Measurements from ENCODE around the gene GNAO1.

GNAO1 gene

DNA sequence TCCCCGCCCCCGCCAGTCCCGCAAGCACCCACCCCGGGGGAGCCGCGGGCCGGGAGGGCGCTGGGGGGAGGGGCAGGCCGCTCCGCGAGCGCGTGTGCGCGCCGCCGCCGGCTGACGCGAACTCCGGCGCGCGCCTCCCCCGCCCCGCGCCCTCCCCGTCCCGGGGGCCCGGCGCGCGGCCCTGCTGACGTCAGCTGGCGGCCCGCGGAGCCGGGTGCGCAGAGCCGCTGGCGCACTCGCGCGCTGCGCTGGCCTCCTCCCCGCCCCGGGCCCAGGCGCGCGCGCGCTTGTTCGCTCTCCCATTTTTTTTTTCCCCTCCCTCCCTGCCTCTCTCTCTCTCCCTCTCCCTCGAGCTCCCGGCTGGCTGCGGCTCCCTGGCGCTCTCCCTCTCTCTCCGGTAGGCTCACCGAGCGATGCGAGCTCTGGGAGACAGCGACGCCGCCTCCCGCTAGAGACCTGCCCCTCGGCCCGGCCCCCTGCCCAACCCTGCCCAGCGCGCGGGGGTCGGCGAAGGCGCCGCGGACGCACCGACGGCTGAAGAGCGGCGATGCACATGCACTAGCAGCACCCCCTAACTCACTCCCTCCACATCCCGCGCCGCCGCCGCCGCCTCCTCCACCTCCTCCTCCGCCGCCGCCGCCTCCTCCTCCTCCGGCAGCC, at the start of gene GNAO1:
GNAO1 (plus strand) TSS at position 334 of the 660 bp plus-strand sequence. CDS start 747 bp downstream, outside the sequence.
- CTCF ChIA-PET = interaction anchor here (0.6 to 0.7 kb wide), 2 partner anchors 14 to 113 kb away, joined by 3 read pairs; no protein-coding TSS in a partner anchor
- no peak within 1 kb of the TSS for H3K27ac ChIP-seq
- POLR2A ChIA-PET (ENCODE audit: low non-redundant PET) = no interaction called here
- TF ChIP-seq, protein P1, sequence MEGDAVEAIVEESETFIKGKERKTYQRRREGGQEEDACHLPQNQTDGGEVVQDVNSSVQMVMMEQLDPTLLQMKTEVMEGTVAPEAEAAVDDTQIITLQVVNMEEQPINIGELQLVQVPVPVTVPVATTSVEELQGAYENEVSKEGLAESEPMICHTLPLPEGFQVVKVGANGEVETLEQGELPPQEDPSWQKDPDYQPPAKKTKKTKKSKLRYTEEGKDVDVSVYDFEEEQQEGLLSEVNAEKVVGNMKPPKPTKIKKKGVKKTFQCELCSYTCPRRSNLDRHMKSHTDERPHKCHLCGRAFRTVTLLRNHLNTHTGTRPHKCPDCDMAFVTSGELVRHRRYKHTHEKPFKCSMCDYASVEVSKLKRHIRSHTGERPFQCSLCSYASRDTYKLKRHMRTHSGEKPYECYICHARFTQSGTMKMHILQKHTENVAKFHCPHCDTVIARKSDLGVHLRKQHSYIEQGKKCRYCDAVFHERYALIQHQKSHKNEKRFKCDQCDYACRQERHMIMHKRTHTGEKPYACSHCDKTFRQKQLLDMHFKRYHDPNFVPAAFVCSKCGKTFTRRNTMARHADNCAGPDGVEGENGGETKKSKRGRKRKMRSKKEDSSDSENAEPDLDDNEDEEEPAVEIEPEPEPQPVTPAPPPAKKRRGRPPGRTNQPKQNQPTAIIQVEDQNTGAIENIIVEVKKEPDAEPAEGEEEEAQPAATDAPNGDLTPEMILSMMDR (conservative IDR thresholded peaks at IDR 0.05; ENCODE audit: low read depth) = no peak
- peak; percentile 64 for DNase-seq (ENCODE audit: low spot score)

DNA sequence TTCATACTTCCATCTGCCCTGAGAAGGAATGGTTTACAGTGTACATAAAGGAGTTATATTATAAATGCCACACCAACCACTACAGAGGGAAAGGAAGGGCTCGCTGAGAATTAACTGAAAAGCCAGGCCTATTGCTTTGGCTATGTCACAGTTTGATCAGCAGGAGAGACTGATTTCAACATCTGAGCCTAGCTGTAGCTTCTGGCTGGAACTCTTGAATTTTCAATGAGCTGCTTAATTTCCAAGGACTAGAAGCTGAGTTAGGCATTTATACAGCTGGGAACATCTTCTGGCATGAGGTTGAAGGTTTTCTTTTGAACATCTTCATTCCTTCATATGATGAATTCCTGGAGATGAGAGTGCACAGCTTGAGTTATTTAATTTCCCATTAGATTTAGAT, 47.6 kb upstream of the GNAO1 start:
- CTCF ChIA-PET = interaction anchor here (0.7 kb wide), 1 partner anchor 213 kb away, joined by 3 read pairs; no protein-coding TSS in a partner anchor
- POLR2A ChIA-PET (ENCODE audit: low non-redundant PET) = no interaction called here
- H3K27ac ChIP-seq = no peak overlapping the region
- no peak for DNase-seq (ENCODE audit: low spot score)
- TF ChIP-seq, protein P1 (conservative IDR thresholded peaks at IDR 0.05; ENCODE audit: low read depth) = no peak

DNA sequence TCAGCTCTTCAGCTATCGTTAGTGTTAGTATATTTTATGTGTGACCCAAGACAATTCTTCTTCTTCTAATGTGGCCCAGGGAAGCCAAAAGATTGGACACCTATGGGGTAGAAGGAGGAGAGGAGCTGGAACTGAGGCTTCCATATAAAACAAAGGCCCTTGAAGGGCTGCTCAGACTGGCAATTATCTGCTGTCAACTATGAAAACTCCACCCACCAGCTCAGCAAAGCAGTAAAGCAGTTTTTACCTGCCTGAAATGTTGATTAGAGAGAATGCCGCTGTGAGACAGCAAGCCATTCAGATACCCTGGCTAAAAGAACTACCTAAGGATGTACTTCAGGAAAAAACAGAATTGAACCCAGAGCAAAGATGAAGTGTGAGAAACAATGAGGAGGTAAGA, 45.9 kb upstream of the GNAO1 start:
- no peak overlapping the region for H3K27ac ChIP-seq
- TF ChIP-seq, protein P1 (conservative IDR thresholded peaks at IDR 0.05; ENCODE audit: low read depth) = no peak
- ChIA-PET POLR2A (ENCODE audit: low non-redundant PET) (no interaction called here), CTCF (no interaction called here)
- no peak for DNase-seq (ENCODE audit: low spot score)

DNA sequence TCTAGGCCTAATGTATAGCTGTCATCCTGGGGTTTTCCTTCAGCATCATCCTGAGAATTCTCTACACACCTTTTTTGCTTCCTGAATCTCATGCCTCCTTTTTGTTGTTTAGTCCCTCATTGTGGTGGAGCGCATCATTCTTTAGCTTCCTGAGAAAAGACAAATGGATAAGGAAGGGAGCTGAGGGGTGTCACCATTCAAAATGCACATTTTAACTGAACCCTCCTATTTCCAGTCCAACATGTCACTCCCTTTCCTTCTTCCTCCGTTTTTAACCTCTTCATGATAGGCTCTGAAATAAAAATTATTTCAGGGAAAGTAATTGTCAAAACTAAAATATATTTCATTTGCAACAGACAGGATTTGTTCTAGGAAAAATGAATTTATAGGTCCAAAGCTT, 39.7 kb upstream of the GNAO1 start:
- no peak overlapping the region for H3K27ac ChIP-seq
- TF ChIP-seq, protein P1 (conservative IDR thresholded peaks at IDR 0.05; ENCODE audit: low read depth) = no peak
- DNase-seq (ENCODE audit: low spot score) = no peak
- CTCF ChIA-PET = interaction anchor here (0.7 kb wide), 1 partner anchor 551 kb away, joined by 3 read pairs; no protein-coding TSS in a partner anchor
- POLR2A ChIA-PET (ENCODE audit: low non-redundant PET) = no interaction called here

DNA sequence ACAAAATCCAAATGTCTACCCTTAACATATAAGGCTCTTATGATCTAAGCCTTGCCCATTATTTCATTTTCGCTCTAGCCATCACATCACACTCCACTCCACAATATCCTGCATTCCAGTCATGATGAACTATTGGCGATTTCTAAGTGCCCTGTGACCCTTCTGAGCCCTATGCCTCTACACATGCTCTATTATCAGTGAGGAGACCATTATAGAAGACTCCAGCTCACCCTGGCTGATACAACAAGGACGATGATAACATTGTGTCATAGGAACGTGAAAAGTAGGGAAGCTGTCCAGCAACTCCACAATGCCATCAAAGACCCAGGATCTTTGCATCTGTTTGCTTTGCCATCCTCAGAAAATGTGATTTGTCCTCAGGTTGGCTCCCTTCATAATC, 29.6 kb upstream of the GNAO1 start:
- TF ChIP-seq, protein P1 (conservative IDR thresholded peaks at IDR 0.05; ENCODE audit: low read depth) = no peak
- H3K27ac ChIP-seq = no peak overlapping the region
- ChIA-PET CTCF (no interaction called here), POLR2A (ENCODE audit: low non-redundant PET) (no interaction called here)
- no peak for DNase-seq (ENCODE audit: low spot score)

DNA sequence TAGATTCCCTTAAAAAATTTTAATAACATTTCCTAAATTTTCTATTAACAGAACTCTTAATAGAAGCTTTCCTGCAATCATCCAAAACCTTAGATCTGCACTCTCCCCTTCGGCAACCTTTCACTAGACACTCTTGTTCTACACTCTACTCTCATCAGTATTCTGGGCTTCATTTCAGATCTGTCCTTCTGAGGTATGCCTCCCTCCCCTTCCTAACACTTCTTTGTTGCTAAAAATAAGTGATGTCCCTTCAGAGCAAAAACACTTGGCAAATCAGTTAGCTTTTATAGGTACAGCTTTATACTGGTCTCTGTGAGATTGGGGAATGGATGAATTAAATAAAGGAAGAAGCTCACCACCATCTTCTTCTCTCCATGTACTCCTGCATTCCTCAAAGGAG, 28.2 kb upstream of the GNAO1 start:
- H3K27ac ChIP-seq = no peak overlapping the region
- DNase-seq (ENCODE audit: low spot score) = no peak
- CTCF ChIA-PET = interaction anchor here (0.6 to 0.8 kb wide), 2 partner anchors 63 to 98 kb away, joined by 3 read pairs; no protein-coding TSS in a partner anchor
- TF ChIP-seq, protein P1 (conservative IDR thresholded peaks at IDR 0.05; ENCODE audit: low read depth) = no peak
- POLR2A ChIA-PET (ENCODE audit: low non-redundant PET) = no interaction called here

Data from RWPE1 (cell line).